Melanocyte of skin (primary cell): ENCODE data around the gene TMEM243. TPM values are rescaled to one million over a fixed set of nuclear protein-coding genes. Genes with fewer than 3 reads are reported as not detected.

Experiments used
- small RNA-seq, 2 donors: library from RNA; depleted of rRNA; stranded (forward); fragments of <200 nt; gene quantifications; one replicate each; pipeline ENCODE3, GENCODE V24; 2012
- total RNA-seq, 2 donors: library from RNA; depleted of rRNA; stranded (reverse); fragments of >200 nt; gene quantifications; 2 replicates each; pipeline ENCODE4 v1.2.3, GENCODE V29; 2012

The TMEM243 gene
- total RNA-seq, result 10 to 100 TPM; 12.7 to 26.3 TPM

GRCh38 chr7:87219545-87220025, at the start of gene TMEM243:
TSS of gene TMEM243 (minus strand) at chr7:87219732. CDS start at chr7:87219503, 229 bp downstream.

GRCh38 chr7:87152112-87152896, 67.2 kb downstream of the TMEM243 start, which contains the start of gene DMTF1:
TSS of gene DMTF1 (plus strand) at chr7:87152453. CDS start at chr7:87164942, 12,489 bp downstream.

Small RNA genes lying within 50 kb of the gene (small RNA-seq; reads per million reads assigned to genes)
- gene RF00019 (0 reads per million in 2 donors), gene RF02271 (0 reads per million in 2 donors)

Other genes starting within 250 kb of the TMEM243 start
- gene ELAPOR2, start 160.1 kb downstream of the TMEM243 start, total RNA-seq, result 1 to 10 TPM; 2.3 to 3.1 TPM
- 10 to 100 TPM; 41.0 to 51.0 TPM for gene DMTF1, start 67.3 kb downstream of the TMEM243 start, total RNA-seq
- 10 to 100 TPM; 14.0 to 14.8 TPM for gene CROT, start 125.9 kb upstream of the TMEM243 start, total RNA-seq